HG02852 (cell line): ENCODE measurements around the gene NTN5.

Source experiments
- ATAC-seq: cut with Tn5 transposase; IDR thresholded peaks from one replicate; pipeline ENCODE4 v1.9.1; 2021; ENCODE audit warnings: mild to moderate bottlenecking, moderate library complexity; ENCODE audit not compliant: unreplicated experiment

The NTN5 gene

DNA sequence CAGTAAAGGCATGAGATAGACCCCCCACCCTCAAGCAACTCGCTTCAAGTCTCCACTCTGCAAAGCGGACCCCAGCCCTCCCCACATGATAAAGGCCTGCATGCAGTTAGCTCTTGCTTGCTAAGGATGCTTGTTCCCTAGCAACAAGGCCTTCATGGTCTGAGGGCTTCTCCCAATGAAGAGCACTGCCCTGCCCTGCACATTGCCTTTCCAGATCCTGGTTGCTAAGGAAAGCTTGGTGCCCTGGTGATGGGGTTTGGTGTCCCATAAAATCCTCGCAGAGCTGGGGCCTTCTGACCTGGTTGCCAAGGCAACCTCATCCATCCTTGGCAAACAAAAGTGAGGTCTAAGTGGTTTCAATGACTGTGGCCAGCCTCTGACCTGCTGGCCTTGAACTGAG is 41.6 kb downstream of the NTN5 start:
- ATAC-seq, result no peak

DNA sequence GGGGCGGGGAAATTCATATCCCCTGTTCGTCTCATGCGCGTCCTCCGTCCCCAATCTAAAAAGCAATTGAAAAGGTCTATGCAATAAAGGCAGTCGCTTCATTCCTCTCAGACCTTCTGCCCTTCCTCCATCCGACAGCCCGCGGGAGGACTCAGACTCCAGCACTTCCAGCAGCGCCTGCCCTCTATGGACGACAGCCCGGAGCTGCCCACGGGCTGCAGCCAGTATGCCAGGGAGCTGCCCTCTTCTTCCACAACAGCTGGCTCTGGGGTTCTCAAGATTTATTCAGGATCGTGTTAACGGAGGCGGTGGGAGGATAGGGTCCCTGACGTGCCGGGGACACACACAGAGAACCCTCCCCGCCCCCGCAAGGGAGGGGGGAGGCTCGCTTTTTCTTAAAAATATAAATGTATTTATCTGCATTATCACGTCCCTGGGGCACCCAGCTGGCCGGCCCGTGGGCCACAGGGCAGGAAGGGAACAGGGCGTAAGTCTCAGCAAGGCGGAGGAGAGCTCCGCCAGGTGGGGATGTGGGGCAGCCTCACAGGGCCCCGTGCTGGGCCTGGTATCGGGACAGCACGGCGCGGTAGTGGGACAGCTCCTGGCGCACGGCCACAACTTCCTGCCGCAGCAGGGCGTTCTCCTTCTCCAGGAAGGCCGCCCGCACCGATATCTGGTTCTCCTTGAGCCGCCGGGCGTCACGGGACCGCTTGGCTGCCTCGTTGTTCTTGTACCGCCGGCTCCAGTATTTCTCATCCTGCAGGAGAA is 42.3 kb downstream of the NTN5 start:
- no peak for ATAC-seq

DNA sequence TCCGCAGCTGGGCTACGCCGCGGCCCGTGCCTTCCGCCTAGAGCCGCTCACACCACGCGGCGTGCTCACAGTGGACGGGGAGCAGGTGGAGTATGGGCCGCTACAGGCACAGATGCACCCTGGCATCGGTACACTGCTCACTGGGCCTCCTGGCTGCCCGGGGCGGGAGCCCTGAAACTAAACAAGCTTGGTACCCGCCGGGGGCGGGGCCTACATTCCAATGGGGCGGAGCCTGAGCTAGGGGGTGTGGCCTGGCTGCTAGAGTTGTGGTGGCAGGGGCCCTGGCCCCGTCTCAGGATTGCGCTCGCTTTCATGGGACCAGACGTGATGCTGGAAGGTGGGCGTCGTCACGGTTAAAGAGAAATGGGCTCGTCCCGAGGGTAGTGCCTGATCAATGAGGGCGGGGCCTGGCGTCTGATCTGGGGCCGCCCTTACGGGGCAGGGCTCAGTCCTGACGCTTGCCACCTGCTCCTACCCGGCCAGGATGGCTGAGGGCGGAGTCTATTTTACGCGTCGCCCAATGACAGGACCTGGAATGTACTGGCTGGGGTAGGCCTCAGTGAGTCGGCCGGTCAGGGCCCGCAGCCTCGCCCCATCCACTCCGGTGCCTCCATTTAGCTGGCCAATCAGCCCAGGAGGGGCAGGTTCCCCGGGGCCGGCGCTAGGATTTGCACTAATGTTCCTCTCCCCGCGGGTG is 43.1 kb downstream of the NTN5 start:
- no peak for ATAC-seq

DNA sequence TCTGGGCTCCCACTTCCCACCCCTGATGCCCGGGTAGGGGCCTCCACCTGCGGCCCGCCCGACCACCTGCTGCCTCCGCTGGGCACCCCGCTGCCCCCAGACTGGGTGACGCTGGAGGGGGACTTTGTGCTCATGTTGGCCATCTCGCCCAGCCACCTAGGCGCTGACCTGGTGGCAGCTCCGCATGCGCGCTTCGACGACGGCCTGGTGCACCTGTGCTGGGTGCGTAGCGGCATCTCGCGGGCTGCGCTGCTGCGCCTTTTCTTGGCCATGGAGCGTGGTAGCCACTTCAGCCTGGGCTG is 43.6 kb downstream of the NTN5 start:
- ATAC-seq, result no peak

DNA sequence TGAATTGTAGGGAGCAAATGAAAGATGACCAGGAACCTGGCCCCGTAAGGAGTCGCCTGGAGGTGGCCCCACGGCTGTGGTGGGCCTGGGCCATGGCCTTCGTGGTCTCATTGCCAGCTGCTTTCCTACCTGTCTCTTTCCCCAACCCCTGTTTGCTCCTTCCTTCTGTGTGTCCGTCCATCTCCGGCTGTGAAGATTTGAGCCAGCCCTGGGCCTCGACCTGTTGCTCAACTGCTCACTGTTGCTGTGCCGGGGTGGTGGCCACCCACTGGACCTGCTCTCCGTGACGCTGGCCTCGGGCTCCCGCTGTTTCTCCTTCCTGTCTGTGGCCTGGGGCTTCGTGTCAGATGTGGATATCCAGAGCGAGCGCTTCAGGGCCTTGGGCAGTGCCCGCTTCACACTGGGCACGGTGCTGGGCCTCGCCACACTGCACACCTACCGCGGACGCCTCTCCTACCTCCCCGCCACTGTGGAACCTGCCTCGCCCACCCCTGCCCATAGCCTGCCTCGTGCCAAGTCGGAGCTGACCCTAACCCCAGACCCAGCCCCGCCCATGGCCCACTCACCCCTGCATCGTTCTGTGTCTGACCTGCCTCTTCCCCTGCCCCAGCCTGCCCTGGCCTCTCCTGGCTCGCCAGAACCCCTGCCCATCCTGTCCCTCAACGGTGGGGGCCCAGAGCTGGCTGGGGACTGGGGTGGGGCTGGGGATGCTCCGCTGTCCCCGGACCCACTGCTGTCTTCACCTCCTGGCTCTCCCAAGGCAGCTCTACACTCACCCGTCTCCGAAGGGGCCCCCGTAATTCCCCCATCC is 44.1 kb downstream of the NTN5 start:
- no peak for ATAC-seq

DNA sequence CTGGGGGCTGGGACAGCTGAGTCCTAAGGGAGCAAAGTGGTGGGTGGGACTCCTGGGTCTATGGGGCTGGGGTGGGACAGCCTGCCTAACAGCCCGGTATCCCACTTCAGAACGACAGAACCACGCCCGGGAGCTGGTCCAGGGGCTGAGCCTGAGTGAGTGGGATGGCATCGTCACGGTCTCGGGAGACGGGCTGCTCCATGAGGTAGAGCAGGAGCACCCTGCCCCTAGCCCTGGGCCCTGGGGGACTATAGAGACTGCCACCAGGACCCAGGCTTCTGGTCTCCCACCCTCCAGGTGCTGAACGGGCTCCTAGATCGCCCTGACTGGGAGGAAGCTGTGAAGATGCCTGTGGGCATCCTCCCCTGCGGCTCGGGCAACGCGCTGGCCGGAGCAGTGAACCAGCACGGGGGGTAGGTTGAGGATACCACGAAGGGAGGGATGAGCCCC is 44.9 kb downstream of the NTN5 start:
- no peak for ATAC-seq

DNA sequence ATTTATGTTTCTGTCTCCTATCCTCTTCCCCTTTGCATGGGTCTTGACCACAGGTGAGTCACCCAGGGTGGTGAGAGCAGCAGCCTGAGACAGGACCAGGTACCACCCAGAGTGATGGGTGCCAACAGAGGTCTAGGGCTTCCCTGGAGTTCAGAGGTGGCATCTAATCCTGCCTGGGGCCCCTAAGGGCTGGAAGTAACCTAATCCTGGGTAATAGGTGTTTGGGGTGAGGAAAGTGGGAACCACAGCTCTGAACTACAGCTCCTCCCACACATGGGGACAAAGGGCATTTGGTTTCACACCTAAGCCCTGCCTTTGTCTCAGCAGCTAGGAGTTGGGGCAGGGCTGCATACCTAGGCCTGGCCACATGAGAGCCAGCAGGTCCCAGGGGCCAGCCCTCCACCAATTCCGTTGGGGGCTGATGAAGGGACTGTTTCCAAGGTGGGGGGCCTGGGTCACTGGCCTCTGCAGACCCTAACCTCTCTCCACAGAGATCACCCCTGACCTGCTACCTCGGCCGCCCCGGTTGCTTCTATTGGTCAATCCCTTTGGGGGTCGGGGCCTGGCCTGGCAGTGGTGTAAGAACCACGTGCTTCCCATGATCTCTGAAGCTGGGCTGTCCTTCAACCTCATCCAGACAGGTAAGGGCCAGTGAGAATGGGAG is 45.5 kb downstream of the NTN5 start:
- ATAC-seq, result no peak

DNA sequence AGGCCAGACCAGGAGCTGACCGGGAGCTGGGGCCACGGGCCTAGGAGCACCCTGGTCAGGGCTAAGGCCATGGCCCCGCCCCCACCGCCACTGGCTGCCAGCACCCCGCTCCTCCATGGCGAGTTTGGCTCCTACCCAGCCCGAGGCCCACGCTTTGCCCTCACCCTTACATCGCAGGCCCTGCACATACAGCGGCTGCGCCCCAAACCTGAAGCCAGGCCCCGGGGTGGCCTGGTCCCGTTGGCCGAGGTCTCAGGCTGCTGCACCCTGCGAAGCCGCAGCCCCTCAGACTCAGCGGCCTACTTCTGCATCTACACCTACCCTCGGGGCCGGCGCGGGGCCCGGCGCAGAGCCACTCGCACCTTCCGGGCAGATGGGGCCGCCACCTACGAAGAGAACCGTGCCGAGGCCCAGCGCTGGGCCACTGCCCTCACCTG is 46.9 kb downstream of the NTN5 start:
- no peak for ATAC-seq

DNA sequence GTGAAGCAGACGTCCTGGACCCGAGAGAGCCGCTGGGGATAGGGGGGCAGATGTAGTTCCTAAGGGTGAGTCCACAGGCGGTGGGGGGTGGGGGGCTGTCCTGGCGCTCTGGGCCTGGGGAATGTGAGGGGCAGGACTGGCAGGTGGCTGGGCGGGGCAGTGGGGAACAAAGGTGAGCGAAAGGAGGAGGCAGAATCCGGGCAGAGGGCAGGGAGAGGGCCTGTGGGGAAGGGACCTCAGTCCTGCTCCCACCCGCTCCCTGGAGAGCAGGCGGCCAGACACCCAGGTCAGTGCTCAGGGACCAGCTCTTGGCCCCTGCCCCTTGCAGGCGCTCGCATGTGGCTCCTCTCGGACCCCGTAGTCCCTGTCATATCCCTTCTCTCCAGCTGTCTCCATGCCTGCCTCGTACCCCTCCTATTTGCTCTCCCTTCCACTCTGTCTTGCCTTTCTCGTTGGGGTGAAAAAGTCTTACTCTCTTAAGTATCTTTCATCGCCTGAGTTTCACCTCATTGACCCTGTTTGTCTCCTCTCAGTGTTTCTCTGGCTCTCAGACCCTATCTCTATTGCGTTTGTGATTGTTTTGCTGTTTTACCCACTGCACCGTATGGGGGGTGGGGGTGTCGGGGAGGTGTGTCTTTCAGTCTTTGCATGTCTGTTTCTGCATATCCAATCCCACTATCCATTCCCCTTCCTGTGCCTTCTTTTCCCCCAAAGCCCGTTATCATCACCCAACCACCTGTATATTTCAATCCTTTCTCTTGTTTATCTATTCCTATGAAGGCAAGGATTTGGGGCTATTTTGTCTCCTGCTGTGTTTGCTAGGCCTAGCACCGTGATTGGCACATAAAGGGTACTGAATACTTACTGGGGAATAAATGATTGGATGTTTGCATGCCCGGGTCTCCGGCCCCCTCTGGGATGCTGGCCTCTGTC is 47.8 kb downstream of the NTN5 start:
- no peak for ATAC-seq

DNA sequence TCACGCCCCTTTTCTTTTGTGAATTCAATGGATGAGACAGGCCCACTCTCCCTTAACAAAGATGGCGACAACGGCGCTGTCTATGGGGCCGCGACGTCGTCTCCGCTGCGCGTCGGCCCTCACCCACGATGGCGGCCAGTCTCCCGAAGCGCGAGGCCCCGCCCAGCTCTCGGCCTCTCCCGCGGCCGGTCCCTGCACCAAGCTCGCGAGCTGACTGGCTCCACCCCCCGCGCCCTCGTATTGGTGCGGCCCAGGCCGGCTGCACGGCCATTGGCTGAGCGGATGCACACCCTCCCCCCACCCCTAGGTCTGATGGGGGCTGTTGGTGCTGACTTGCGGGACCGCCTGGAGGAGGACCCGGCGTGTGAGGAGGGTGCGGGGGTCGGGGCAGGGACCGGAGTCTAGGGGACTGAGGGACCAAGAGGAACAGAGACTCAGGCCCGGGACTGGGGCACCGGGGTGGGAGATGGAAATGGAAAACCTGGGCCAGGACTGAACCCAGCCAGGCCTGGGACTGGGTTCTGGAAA is 48.7 kb downstream of the NTN5 start:
- ATAC-seq, result peak; percentile 64

DNA sequence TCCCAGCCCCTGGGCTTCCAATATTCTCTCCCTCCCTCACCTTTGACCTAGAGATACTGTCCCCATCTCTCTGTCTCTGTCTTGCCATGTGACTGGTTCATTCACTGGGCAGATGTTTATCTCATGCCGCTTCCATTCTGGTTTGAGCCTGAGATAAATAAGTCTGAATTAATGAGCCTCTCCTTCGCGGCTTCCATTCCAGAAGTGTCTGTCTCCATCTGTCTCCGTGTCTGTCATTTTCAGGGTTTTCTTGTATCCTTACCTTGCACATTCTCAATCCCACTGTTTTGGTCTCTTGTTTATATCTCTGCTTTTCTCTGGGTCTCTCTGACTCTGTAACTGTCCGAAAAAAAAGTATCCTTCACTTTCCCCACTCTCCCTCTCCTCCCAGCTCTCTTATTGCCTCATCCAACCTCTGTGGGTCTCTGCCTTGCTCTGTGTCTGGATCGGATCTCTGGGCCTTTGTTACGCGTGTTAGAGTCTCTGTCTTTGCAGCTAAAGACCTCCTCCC is 49.2 kb downstream of the NTN5 start:
- no peak for ATAC-seq

DNA sequence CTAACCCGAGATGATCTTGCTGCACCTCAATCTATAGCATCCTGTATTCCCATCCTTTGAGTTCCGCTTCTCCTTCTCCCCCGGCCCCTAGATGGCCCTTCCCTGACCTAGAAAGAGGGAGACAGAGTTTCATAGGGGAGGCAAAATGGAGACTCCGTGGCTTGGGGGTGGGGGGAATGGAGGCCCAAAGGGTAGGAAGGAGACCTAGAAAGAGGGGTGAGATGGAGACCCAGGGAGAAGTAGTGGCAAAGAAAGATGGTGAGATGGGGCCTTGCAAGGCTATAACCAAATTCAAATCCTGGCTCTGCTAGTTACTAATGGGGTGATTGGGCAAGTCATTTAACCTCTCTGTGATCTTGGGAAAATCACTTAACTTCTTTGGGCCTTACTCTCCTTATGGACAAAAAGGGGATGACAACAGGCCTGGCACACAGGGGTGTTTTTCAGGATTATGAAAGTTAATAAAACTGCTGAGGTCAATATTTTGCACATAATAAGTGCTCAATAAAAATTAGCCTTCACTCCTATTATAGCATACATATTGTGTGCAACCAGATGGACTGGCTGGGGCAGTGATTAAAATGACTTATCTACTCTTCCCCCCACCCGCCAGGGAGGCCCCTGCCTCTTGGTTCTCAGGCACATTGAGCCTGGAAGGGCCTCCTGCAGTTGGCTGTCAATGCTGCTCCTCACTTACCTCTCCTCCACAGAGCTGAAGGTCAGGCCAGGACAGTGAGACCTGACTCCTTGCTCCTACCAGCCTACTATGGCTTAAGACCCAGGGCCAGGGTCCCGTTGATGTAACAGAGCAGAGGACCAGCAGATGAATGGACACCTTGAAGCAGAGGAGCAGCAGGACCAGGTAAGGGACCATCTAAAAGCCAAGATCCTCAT is 52.9 kb downstream of the NTN5 start:
- no peak for ATAC-seq

DNA sequence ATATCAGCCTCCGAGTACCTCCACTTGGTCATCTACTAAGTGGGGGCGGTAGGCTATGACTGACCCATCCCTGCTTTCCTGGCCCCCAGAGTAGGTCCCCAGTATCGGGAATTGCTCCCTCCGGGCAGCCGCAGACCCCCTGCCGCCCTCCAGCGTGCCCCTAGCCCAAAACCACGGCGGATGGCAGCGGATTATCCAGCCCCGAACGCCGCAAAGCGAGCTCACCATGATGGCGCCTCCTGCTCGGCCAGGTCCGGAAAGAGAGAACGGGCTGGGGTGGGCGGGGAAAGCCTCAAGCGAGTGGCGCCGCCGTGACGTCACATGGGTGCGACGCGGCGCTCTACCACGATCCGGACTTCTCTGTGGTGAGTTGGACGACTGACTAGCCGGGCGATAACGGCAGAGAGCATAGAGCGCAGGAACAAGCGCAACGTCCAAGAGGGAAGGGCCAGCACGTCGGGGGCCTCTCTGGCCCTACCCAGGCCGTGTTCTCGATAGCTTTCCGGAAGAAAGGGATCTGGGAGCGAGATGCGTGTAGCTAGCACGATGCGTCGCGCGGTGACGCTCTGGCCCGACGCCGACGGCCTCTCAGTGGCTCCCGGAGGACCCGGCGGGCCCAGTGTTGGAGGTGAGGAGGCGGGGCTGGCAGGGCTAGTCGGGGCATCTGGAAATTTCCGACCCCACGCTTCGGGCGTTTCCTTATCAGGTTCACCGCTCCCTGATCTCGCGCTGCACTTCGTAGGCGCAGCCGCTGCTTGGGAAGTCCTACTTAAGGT is 53.7 kb downstream of the NTN5 start, which contains the start of the genes RPL18 and SPHK2:
TSS of gene RPL18 (minus strand) at position 263 of the 776 bp plus-strand sequence. CDS start at position 228, 35 bp downstream.
TSS of gene SPHK2 (plus strand) at position 591 of the 776 bp plus-strand sequence. CDS start 1,009 bp downstream, outside the sequence.
- ATAC-seq, result peak; percentile 83

DNA sequence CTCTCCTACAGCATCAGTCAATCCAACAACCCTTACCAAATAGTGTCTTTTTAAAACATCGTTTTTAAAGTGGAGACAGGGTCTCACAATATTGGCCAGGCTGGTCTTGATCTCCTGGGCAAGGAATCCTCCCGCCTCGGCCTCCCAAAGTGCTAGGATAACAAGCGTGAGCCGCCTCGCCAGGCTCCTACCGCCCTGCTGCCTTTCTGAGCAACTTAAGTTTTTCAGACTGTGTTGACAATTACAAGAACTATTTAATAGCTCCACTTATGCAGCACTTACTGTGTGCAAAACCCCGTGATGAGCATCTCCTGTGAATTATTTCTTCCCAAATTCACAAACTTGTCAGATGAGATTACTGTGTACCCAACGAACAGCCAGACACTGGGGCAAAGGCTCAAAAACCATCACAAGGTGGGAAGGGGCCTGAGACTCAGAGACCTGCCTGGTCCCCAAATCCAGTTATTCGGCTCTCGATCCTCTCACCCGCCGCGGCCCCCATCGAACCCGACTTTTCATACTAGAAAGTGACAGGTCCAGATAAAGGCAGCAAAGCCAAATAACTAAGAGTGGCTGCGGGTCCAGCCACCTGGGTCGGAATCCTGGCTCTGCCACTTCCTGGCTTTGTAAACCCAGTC is 54.4 kb downstream of the NTN5 start:
- ATAC-seq, result no peak

DNA sequence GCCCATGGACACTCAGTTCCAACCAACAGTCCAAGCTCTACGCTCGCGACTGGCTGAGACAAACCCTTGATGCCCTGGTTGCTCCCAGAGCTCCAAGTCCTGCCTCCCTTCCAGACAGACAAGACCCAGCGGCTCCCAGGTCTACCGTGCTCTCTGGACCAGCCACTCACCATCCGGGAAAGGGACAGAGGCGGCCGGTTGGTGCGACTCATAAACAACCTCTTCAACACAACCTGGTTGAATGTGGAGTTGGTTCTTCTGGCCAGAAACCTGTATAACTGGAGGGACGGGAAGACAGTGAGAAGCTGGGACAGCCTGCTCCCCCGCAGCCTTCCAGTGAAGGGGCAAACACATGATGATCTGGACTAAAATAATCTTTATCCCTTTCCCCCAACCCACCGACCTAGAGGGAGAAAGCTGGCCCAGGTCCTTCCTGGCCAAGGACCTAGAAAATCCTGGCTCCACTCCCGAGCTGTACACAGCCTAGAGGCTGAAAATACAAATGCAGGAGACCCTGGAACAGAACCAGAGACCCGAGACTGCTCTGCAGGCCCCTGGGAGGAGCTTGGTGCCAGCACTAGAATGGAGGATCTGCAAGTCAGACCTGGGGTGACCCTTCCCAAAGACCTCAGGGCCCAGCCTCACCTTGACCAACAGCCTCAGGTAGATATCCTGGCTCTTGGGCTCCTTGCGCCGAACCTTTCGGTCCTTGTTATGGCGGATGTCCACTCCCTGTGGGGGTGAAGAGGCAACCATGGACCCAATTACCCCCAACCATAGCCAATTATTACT is 55.5 kb downstream of the NTN5 start:
- no peak for ATAC-seq

DNA sequence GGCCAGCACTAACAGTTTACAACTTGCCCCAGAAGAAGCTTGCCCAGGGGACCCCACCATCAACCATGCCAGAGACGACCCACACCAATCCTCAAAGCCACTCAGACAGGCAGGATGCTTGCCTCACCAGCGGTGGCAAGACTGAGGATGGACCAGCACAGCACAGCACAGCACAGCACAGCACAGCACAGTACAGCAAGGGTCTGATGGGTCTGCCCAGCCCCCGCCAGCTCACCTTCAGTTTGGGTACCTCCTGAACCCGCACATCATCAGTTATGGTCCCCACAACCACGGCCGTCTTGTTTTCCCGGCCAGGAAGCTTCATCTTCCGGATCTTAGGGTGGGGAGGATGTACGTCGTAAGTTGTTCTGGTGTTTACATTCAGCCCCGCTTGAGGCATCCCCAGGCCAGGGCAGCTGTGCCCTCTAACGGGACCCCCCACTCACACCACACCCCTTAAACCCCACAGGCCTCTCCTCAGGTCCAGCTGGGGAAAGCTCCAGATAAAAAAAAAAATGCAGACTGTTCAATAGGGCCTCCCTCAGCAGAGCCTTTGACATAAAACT is 56.2 kb downstream of the NTN5 start:
- no peak for ATAC-seq
